ENCODE data around the gene LMF1. TPM values are rescaled to one million over a fixed set of nuclear protein-coding genes. Genes with fewer than 3 reads are reported as not detected.
"Not testable (repeated sequence)": the region's sequence is repeated elsewhere in the genome, so short reads cannot be mapped to it uniquely, and the experiment has no call there.

LMF1 gene
- total RNA-seq, 1 donor from 2014 or later, result 26.9 TPM

DNA sequence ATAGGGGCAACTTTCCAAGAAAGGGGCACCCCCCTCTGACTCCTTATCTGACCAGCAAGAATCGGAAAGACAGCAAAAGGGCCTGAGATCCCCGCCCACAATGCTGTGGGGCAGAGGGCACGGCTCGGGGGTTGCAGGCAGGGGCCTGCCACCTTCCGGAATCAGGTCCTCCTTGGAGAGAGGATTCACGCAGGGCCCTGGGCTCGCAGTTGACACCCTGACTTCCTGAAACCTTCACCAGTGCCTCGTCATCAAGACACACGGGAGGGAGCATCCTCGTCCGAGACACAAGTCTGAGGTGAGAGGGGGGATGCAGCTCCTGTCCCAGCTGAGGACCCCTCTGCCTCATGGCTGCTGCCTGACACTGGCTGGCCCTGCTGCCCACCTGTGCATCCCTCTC is 81.2 kb downstream of the LMF1 start:
- H3K4me1 ChIP-seq, result no peaks in the 10 kb centered on the region
- TF ChIP-seq, protein P1, sequence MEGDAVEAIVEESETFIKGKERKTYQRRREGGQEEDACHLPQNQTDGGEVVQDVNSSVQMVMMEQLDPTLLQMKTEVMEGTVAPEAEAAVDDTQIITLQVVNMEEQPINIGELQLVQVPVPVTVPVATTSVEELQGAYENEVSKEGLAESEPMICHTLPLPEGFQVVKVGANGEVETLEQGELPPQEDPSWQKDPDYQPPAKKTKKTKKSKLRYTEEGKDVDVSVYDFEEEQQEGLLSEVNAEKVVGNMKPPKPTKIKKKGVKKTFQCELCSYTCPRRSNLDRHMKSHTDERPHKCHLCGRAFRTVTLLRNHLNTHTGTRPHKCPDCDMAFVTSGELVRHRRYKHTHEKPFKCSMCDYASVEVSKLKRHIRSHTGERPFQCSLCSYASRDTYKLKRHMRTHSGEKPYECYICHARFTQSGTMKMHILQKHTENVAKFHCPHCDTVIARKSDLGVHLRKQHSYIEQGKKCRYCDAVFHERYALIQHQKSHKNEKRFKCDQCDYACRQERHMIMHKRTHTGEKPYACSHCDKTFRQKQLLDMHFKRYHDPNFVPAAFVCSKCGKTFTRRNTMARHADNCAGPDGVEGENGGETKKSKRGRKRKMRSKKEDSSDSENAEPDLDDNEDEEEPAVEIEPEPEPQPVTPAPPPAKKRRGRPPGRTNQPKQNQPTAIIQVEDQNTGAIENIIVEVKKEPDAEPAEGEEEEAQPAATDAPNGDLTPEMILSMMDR (IDR thresholded peaks at IDR 0.05), result no peak
- peaks cover 3 to 14% of the 10 kb centered on the region in 2 donors for H3K9me3 ChIP-seq
- intact Hi-C loops (cut with DNase I), result no loop called here
- no peak overlapping the region for H3K27ac ChIP-seq
- no peak for DNase-seq (ENCODE audit: low spot score in 2 of 2)
- H3K4me3 ChIP-seq, result no peak overlapping the region
- no peaks in the 10 kb centered on the region for H3K27me3 ChIP-seq
- peaks cover 31 to 32% of the 10 kb centered on the region in 2 donors for H3K36me3 ChIP-seq

DNA sequence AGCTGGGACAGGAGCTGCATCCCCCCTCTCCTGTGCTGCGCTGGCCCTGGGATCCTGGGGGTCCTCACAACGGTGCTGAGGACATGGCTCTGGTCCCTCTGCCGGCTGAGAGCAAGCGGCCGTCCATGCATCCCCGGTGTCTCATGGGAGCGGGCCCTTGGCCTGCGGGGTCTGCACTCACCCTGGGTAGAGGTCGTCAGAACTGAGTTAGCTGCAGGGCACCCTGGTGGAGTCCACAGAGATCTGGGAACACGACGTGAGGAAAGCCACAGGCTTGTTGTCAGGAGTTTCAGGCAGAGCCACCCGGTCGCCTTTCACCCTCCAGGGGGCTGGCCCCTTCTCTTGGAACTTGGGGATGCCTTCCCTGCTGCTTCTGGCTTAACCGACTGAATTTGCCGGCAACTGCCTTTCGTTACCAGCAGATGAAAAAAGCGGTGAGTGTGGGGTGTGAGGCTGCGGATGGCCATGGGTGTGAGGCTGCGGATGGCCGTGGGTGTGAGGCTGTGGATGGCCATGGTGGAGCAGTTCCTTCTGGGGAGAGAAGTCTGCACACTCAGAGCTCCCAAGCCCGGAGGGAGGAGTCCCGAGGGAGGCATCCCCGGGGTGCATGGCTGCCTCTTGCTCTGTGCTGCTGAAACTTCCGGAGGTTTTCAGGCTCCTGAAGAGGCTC is 81.7 kb downstream of the LMF1 start:
- Histone ChIP-seq H3K27ac (no peak overlapping the region), H3K4me3 (no peak overlapping the region), H3K4me1 (no peaks in the 10 kb centered on the region), H3K9me3 (peaks cover 8 to 20% of the 10 kb centered on the region in 2 donors), H3K36me3 (peaks cover 35 to 38% of the 10 kb centered on the region in 2 donors), H3K27me3 (no peaks in the 10 kb centered on the region)
- intact Hi-C loops (cut with DNase I), result no loop called here
- no peak for DNase-seq (ENCODE audit: low spot score in 2 of 2)
- TF ChIP-seq, protein P1 (IDR thresholded peaks at IDR 0.05), result no peak

DNA sequence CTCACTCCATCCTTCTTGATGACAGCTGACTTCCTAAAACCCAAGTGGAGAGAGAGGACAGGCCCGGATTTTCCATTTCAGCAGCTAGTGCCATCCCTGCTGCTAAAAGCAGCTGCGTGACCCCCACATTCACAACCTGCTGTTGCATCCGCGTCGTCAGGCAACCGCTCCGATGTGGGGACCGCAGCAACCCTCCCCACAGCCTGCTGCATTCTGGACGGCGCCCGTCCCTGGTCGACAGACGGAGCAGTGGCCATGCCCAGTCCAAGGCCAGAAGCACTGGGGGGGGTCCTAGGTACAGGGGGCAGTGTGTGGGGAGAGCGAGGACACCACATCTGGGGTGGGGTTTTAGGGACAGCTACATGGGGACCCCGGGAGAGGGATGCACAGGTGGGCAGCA is 82.3 kb downstream of the LMF1 start:
- intact Hi-C loops (cut with DNase I); H3K4me1 ChIP-seq; H3K27me3 ChIP-seq; H3K4me3 ChIP-seq; DNase-seq (ENCODE audit: low spot score in 2 of 2); H3K27ac ChIP-seq: not testable (repeated sequence)
- H3K36me3 ChIP-seq, result peaks cover 34 to 42% of the 10 kb centered on the region in 2 donors
- peaks cover 12 to 22% of the 10 kb centered on the region in 2 donors for H3K9me3 ChIP-seq

DNA sequence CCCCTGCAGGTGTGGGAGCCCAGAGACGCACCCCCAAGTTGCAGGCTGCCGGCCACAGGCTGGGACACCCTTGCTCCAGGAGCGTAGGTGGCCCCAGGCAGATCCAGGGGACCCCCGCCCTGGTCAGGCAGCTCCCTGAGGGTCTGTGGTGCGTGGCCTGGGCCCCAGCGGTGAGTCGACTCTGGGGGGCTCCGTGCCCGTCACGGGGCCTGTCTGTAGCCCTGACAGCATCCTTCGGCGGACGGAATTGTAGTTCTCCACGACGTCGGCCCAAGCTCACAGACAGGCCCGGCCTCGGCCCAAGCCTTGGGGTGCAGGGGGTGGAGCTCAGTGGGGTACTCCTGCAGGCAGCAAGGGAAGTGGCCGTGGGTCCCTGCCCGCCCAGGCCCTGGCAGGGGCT is 82.9 kb downstream of the LMF1 start:
- intact Hi-C loops (cut with DNase I), result no loop called here
- DNase-seq (ENCODE audit: low spot score in 2 of 2), result no peak
- H3K36me3 ChIP-seq, result peaks cover 31 to 42% of the 10 kb centered on the region in 2 donors
- H3K9me3 ChIP-seq, result peaks cover 12 to 22% of the 10 kb centered on the region in 2 donors
- TF ChIP-seq, protein P1 (IDR thresholded peaks at IDR 0.05), result no peak
- no peaks in the 10 kb centered on the region for H3K27me3 ChIP-seq
- H3K27ac ChIP-seq, result no peak overlapping the region
- H3K4me1 ChIP-seq, result no peaks in the 10 kb centered on the region
- no peak overlapping the region for H3K4me3 ChIP-seq

DNA sequence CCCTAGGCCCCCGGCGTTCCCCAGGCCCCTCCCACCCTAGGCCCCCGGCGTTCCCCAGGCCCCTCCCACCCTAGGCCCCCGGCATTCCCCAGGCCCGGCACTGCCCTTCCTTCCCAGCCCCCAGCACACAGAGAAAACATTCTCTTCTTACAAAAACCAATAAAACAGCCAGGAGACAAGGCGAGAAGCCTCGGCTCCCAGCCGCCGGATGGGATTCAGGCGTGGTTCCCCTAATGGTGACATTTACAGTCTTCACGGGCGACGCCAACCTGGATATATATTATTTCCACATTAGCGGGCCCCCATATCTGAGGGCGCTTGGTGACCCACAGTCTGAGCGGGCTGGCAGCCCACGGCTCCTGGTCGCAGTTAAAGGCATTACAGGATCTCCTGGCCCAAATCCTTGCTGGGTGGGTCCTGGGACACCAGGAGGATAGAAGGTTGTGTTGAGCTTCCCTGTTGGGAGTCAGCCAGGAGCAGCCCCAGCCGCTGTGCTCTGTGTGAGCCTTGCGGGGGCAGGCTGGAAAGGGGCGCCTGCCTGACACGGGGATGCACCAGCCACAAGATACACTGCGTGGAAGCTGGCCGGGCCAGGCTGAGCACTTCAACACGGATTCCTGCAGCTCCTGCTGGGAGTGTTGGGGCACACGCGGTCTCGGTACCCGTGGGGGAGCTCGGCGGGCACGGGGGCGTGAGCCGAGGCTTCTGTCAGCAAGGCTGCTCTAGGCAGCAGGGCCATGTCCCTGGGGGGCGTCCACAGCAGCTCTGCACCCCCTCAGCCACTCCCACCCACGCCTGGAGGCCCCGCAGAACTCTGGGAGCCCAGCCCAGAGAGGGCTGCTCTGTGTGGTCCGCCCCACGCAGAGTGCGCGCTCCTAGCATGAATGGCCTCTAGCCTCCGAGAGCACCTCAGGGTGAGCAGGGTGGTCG is 83.7 kb downstream of the LMF1 start:
- DNase-seq (ENCODE audit: low spot score in 2 of 2), result no peak
- peaks cover 31 to 35% of the 10 kb centered on the region in 2 donors for H3K36me3 ChIP-seq
- H3K27me3 ChIP-seq, result no peaks in the 10 kb centered on the region
- intact Hi-C loops (cut with DNase I), result no loop called here
- no peaks in the 10 kb centered on the region for H3K4me1 ChIP-seq
- TF ChIP-seq, protein P1 (IDR thresholded peaks at IDR 0.05), result no peak
- H3K4me3 ChIP-seq, result no peak overlapping the region
- H3K27ac ChIP-seq, result no peak overlapping the region
- peaks cover 12 to 22% of the 10 kb centered on the region in 2 donors for H3K9me3 ChIP-seq

DNA sequence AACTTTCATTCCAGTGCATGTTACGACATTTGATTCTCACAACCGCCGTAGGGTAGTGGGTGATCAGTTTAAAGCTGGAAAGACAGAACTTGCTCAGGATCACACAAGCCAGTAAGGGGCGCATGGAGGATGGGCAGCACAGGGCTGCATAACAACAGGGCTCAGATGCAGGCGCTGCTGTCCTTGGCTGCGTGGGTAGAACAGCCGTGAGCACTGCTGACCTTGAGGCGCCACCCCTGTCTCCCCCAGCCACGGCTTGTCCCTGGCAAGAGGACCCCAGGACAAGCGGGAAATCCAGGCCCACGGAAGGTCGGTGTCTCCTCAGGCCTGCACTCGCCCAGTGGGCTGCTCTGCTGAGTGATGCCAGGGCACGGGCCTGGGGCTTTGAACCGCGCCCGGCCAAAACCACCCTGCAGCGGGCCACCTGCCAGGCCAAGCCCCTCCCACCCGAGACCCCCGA is 84.7 kb downstream of the LMF1 start:
- TF ChIP-seq, protein P1 (IDR thresholded peaks at IDR 0.05), result no peak
- intact Hi-C loops (cut with DNase I), result no loop called here
- Histone ChIP-seq H3K36me3 (peaks cover 22 to 27% of the 10 kb centered on the region in 2 donors), H3K9me3 (peaks cover 12 to 22% of the 10 kb centered on the region in 2 donors), H3K4me1 (no peaks in the 10 kb centered on the region), H3K27me3 (no peaks in the 10 kb centered on the region), H3K4me3 (no peak overlapping the region), H3K27ac (no peak overlapping the region)
- no peak for DNase-seq (ENCODE audit: low spot score in 2 of 2)

Data from ascending aorta (tissue), 2 donors.